Superior temporal gyrus (tissue), 1 donor: ENCODE measurements around the gene RSAD1.

Experiments
- DNase-seq: peaks from one replicate; pipeline ENCODE4 v3.0.0-alpha.2; 2016; ENCODE audit errors: extremely low spot score

RSAD1 gene

GRCh38 chr17:50518384-50519023 lies 39.8 kb downstream of the RSAD1 start:
- no peak for DNase-seq

- no peak for DNase-seq
These were observed 40.6 kb downstream of the RSAD1 start for GRCh38 chr17:50519141-50519834.

- no peak for DNase-seq
These were observed 41.8 kb downstream of the RSAD1 start for GRCh38 chr17:50520483-50520882.

GRCh38 chr17:50521514-50521913 lies 42.9 kb downstream of the RSAD1 start:
- DNase-seq = no peak

DNA sequence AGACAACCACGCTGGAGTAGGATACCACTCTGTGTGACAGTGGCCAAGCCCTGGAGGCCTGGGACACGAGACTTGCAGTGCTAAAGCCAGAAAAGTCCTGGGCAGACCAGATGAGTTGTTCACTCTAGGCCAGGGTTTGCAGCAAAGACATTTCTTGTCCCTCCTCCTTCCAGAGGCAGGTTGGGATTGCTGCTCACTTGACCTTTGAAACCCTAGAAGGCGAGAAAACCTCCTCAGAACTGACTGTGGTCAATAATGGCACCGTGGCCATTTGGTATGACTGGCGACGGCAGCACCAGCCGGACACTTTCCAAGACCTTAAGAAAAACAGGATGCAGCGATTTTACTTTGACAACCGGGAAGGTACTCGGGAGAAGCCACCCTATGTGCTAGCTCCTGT lies 44.1 kb downstream of the RSAD1 start:
- DNase-seq = no peak

DNA sequence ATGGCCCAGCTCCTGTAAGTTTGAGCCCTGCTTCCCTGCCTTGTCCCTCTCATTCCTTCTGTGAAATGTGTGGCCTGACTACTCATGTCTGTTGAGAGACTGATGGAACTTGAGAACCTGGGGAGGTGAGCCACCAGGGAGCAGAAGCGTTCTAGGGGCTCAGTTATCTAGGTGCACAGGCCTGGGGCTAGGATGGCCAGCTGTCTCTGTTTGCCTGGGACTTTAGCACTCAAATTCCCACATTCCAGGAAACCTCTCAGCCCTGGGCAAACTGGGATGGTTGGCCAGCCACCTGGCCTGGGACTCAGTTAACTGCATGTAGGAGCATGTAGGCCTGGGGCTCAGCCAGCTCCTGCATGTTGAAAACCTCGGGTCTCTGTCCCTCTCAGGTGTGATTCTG lies 44.5 kb downstream of the RSAD1 start:
- DNase-seq = no peak

DNA sequence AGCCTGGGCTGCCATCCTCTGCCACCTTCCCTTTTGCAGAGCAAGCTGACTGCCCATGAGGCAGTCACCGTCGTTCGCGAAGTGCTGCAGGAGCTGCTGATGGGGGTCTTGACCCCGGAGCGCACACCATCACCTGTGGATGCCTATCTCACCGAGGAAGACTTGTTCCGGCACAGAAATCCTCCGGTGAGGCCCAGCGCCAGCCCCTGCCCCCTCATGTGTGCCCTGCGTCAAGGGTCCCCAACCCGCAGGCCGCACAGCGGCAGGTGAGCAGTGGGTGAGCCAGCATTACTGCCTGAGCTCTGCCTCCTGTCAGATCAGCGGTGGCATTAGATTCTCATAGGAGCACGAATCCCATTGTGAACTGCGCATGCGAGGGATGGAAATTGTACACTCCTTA lies 46.2 kb downstream of the RSAD1 start:
- no peak for DNase-seq

DNA sequence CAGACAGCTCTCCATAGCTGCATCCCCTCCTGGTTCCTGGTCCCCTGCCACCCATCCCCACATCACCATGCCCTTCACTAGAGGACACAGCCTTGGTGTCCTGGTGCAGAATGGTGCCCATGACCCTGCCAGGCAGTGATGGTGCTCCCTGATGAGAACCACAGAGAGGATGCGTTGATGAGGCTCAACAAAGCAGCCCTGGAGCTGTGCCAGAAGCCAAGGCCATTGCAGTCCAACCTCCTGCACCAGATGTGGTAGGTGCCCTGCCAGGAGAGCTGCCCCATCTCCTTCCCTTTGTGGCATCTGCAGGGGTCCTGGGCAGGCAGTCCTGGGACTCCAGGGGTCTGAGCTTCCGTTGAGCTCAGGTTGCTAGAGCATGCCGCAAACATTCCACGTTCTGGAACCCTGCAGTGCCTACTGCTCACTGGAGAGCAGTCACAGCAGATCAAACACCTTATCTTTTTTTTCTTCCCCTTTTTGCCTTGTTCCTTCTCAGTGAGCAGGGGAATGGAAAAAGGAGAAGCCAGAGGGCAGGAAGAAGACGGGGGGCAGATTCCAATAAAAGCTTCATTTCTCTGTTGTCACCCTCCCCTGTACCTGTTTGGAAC lies 48.6 kb downstream of the RSAD1 start:
- no peak for DNase-seq

GRCh38 chr17:50527949-50528474 lies 49.4 kb downstream of the RSAD1 start:
- DNase-seq = no peak

GRCh38 chr17:50529849-50530248 lies 51.2 kb downstream of the RSAD1 start:
- no peak for DNase-seq

- DNase-seq = no peak
These were observed 52.9 kb downstream of the RSAD1 start for GRCh38 chr17:50531428-50532025.

- DNase-seq = no peak
These were observed 53.9 kb downstream of the RSAD1 start, which contains the start of gene EPN3 for GRCh38 chr17:50532452-50533024. Gene EPN3 (plus strand): TSS chr17:50532735. CDS start chr17:50536557, 3,822 bp downstream.

DNA sequence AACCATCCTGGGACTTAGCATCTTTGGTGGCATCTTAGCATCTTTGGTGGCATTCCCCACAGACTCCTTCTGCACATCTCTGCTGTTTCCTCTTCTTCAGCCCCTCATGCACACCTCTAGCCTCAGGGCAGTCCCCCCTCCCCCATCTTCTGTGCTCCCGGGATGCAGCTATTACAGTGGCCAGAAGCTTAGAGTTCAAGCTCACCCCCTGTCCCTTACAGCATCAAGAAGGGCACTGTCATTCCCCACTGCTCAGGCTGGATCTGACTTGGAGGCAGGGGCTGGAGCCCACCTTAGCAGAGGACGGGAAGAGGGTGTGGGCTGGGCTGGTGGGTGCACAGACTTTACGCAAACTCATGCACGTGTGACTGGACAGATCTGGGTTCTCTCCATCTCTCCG lies 54.5 kb downstream of the RSAD1 start:
- DNase-seq = no peak

DNA sequence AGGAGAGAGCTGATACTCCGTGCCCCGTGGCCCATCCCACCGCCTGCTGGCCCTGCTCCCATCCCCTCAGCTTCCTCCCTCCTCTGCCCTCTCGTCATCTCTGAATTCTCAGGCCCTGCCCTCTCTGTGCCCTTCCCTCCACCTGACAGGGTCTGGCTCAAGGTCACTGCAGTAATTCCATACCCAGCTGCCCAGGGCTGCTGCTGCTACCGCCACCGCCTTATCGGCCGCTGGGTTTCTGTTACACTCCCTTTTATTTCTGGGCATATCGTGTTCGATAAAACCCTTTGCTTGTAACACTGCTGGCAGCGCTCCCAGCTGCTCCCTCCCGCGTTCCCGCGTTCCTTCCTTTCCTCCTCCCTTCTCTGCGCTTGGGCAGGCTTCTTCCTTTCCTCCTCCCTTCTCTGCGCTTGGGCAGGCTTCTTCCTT lies 55.1 kb downstream of the RSAD1 start:
- peak; percentile 55 for DNase-seq

GRCh38 chr17:50534222-50534978 lies 55.7 kb downstream of the RSAD1 start:
- no peak for DNase-seq

DNA sequence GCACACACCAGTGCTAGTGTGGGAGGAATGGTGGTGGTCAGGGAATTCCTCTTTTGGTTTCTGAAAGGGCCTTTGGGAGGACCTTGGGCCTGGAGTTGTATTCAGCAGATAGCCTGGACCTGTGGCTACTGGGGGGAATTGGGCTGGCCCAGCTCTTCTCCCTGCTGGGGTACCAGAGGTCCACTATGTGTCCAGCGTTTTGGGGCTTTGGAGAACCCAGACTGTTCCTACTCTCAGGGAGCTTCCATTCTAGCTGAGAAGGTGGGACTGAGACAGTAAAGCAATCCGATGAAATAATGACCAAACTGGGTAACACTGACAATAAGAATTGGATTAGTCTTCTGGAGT lies 56.3 kb downstream of the RSAD1 start:
- no peak for DNase-seq

DNA sequence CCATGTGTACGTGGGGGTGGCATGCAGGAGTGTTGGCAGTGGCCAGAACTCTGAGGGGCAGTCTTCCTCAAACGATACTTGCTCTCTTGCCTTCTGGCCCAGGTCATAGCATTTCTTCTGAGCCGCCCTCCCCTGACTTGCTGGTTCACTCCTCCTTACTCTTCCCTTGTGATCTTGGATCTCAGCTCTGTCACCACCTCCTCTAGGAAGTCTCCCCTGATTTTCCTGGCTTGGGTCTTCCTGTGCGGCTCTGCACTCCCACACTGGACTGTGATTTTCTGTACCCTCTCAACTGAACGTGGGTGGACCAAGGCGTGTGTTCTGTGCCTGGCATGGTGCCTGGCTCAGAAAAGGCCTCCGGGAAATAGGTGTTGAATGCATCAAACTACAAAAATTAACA lies 56.7 kb downstream of the RSAD1 start:
- DNase-seq = peak; percentile 27
